HEK293 (cell line): ENCODE data around the gene ATF5.
A peak's percentile ranks its signal among the peaks of the same experiment; 100 is the strongest.

ENCODE experiments used
- BCL11B ChIP-seq: fragments of 450-650 bp; formaldehyde crosslinking; IDR thresholded peaks from 2 replicates; pipeline ENCODE4 v1.5.1; 2016; ENCODE audit warnings: low read depth, missing biosample characterization, missing genetic modification characterization
- GLI4 ChIP-seq: fragments of 450-650 bp; formaldehyde crosslinking; IDR thresholded peaks from 2 replicates; pipeline ENCODE4 v1.5.1; 2016; ENCODE audit warnings: missing biosample characterization, missing genetic modification characterization
- HOXC10 ChIP-seq: sonication (generic); formaldehyde crosslinking; IDR thresholded peaks from 2 replicates; pipeline ENCODE4 v1.8.1; 2023; ENCODE audit warnings: mild to moderate bottlenecking, missing genetic modification reagents
- KLF7 ChIP-seq: fragments of 450-650 bp; formaldehyde crosslinking; IDR thresholded peaks from 2 replicates; pipeline ENCODE4 v1.5.1; 2016; ENCODE audit warnings: missing biosample characterization, missing genetic modification characterization, borderline replicate concordance
- KLF8 ChIP-seq: fragments of 450-650 bp; formaldehyde crosslinking; IDR thresholded peaks from 2 replicates; pipeline ENCODE4 v1.5.1; 2016; ENCODE audit warnings: missing biosample characterization, missing genetic modification characterization
- KLF9 ChIP-seq: fragments of 450-650 bp; formaldehyde crosslinking; IDR thresholded peaks from 2 replicates; pipeline ENCODE4 v1.5.1; 2016; ENCODE audit warnings: missing biosample characterization, missing genetic modification characterization, low read depth
- MZF1 ChIP-seq: fragments of 450-650 bp; formaldehyde crosslinking; IDR thresholded peaks from 2 replicates; pipeline ENCODE4 v1.5.1; 2017; ENCODE audit warnings: missing biosample characterization, missing genetic modification characterization, borderline replicate concordance
- SP2 ChIP-seq: fragments of 450-650 bp; formaldehyde crosslinking; IDR thresholded peaks from 2 replicates; pipeline ENCODE4 v1.5.1; 2016; ENCODE audit warnings: missing biosample characterization, missing genetic modification characterization
- YY1 ChIP-seq: fragments of 450-650 bp; formaldehyde crosslinking; IDR thresholded peaks from 2 replicates; pipeline ENCODE4 v1.5.1; 2018; ENCODE audit warnings: missing biosample characterization, missing genetic modification characterization
- ZBTB48 ChIP-seq: fragments of 450-650 bp; formaldehyde crosslinking; IDR thresholded peaks from 2 replicates; pipeline ENCODE4 v1.5.1; 2016; ENCODE audit warnings: missing biosample characterization, missing genetic modification characterization
- ZBTB8A ChIP-seq: fragments of 450-650 bp; formaldehyde crosslinking; IDR thresholded peaks from 2 replicates; pipeline ENCODE4 v1.5.1; 2016; ENCODE audit warnings: missing biosample characterization, missing genetic modification characterization
- ZFP37 ChIP-seq: fragments of 450-650 bp; formaldehyde crosslinking; IDR thresholded peaks from 2 replicates; pipeline ENCODE4 v1.5.1; 2016; ENCODE audit warnings: missing biosample characterization, missing genetic modification characterization
- ZNF169 ChIP-seq: fragments of 450-650 bp; formaldehyde crosslinking; IDR thresholded peaks from 2 replicates; pipeline ENCODE4 v1.5.1; 2016; ENCODE audit warnings: missing biosample characterization, missing genetic modification characterization
- ZNF2 ChIP-seq: fragments of 450-650 bp; formaldehyde crosslinking; IDR thresholded peaks from 2 replicates; pipeline ENCODE4 v1.5.1; 2016; ENCODE audit warnings: missing biosample characterization, missing genetic modification characterization
- ZNF426 ChIP-seq: fragments of 450-650 bp; formaldehyde crosslinking; IDR thresholded peaks from 2 replicates; pipeline ENCODE4 v1.5.1; 2017; ENCODE audit warnings: missing biosample characterization, missing genetic modification characterization, mild to moderate bottlenecking, inconsistent platforms, moderate library complexity
- ZNF560 ChIP-seq: fragments of 450-650 bp; formaldehyde crosslinking; IDR thresholded peaks from 2 replicates; pipeline ENCODE4 v1.5.1; 2017; ENCODE audit warnings: missing biosample characterization, missing genetic modification characterization, borderline replicate concordance
- ZNF654 ChIP-seq: fragments of 450-650 bp; formaldehyde crosslinking; IDR thresholded peaks from 2 replicates; pipeline ENCODE4 v1.5.1; 2016; ENCODE audit warnings: low read depth, missing biosample characterization, missing genetic modification characterization
- ZNF768 ChIP-seq: fragments of 450-650 bp; formaldehyde crosslinking; IDR thresholded peaks from 2 replicates; pipeline ENCODE4 v1.5.1; 2018; ENCODE audit warnings: missing biosample characterization, mild to moderate bottlenecking, missing genetic modification characterization
- ZNF843 ChIP-seq: fragments of 450-650 bp; formaldehyde crosslinking; IDR thresholded peaks from 2 replicates; pipeline ENCODE4 v1.5.1; 2016; ENCODE audit warnings: missing biosample characterization, missing genetic modification characterization
- ZXDB ChIP-seq: fragments of 450-650 bp; formaldehyde crosslinking; IDR thresholded peaks from 2 replicates; pipeline ENCODE4 v1.5.1; 2016; ENCODE audit warnings: missing biosample characterization, missing genetic modification characterization
- TF ChIP-seq, protein P1 (sequence below): fragments of 450-650 bp; IDR thresholded peaks from 2 replicates; pipeline ENCODE4 v1.5.1; 2018; ENCODE audit warnings: missing biosample characterization, missing genetic modification characterization
- TF ChIP-seq, protein P2 (sequence below): fragments of 450-650 bp; formaldehyde crosslinking; conservative IDR thresholded peaks from 2 replicates; pipeline ENCODE4 v1.5.1; 2016; ENCODE audit warnings: low read depth, missing biosample characterization, missing genetic modification characterization
- TF ChIP-seq, protein P3 (sequence below): fragments of 450-650 bp; formaldehyde crosslinking; IDR thresholded peaks from 2 replicates; pipeline ENCODE4 v1.5.1; 2016; ENCODE audit warnings: missing biosample characterization, missing genetic modification characterization

ATF5 gene

DNA sequence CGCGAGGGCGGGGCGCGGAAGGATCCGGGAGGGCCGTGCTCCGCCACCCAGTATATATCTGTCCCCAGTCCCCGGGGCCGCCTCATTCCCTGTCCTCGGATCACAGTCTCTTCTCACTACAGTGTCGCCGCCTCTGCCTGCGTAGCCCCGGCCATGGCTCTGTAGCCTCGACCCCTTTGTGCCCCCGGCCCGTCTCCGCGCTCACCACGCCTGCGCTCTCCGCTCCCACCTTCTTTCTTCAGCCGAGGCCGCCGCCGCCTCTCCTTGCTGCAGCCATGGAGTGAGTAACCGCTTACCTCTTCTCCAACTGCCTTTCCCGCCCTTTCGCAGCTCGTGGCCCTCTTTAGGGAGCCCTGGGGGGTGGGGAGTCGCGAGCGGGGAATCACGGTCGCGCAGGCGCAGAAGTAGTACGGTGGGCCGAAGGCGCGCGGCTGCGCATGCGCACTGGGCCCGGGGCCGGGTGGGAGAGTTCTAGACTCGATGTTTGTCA is at the start of gene ATF5, which contains the start of gene NUP62 (continued):
- TF ChIP-seq, protein P1, sequence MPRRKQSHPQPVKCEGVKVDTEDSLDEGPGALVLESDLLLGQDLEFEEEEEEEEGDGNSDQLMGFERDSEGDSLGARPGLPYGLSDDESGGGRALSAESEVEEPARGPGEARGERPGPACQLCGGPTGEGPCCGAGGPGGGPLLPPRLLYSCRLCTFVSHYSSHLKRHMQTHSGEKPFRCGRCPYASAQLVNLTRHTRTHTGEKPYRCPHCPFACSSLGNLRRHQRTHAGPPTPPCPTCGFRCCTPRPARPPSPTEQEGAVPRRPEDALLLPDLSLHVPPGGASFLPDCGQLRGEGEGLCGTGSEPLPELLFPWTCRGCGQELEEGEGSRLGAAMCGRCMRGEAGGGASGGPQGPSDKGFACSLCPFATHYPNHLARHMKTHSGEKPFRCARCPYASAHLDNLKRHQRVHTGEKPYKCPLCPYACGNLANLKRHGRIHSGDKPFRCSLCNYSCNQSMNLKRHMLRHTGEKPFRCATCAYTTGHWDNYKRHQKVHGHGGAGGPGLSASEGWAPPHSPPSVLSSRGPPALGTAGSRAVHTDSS = 0 out of 2 replicates have a peak, but pooled peaks have one; percentile 5
- peak; percentile 66; the same call in 1 of the 2 replicates for TF ChIP-seq HOXC10 (CRISPR knock-in tag)
- TF ChIP-seq ZNF169 (tag by site-specific recombination) = no peak; the same call in 1 of the 2 replicates
- peak; percentile 94 for TF ChIP-seq GLI4 (tag by site-specific recombination)
- peak; percentile 55; the same call in 1 of the 2 replicates for TF ChIP-seq KLF9 (tag by site-specific recombination)
- TF ChIP-seq, protein P2, sequence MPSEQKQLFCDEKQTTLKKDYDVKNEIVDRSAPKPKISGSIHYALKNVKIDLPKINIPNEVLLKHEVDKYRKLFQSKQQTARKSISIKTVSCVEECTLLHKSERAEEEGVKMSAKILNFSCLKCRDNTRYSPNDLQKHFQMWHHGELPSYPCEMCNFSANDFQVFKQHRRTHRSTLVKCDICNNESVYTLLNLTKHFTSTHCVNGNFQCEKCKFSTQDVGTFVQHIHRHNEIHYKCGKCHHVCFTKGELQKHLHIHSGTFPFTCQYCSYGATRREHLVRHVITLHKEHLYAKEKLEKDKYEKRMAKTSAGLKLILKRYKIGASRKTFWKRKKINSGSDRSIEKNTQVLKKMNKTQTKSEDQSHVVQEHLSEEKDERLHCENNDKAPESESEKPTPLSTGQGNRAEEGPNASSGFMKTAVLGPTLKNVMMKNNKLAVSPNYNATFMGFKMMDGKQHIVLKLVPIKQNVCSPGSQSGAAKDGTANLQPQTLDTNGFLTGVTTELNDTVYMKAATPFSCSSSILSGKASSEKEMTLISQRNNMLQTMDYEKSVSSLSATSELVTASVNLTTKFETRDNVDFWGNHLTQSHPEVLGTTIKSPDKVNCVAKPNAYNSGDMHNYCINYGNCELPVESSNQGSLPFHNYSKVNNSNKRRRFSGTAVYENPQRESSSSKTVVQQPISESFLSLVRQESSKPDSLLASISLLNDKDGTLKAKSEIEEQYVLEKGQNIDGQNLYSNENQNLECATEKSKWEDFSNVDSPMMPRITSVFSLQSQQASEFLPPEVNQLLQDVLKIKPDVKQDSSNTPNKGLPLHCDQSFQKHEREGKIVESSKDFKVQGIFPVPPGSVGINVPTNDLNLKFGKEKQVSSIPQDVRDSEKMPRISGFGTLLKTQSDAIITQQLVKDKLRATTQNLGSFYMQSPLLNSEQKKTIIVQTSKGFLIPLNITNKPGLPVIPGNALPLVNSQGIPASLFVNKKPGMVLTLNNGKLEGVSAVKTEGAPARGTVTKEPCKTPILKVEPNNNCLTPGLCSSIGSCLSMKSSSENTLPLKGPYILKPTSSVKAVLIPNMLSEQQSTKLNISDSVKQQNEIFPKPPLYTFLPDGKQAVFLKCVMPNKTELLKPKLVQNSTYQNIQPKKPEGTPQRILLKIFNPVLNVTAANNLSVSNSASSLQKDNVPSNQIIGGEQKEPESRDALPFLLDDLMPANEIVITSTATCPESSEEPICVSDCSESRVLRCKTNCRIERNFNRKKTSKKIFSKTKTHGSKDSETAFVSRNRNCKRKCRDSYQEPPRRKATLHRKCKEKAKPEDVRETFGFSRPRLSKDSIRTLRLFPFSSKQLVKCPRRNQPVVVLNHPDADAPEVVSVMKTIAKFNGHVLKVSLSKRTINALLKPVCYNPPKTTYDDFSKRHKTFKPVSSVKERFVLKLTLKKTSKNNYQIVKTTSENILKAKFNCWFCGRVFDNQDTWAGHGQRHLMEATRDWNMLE (tag by site-specific recombination) = 0 out of 2 replicates have a peak, but pooled peaks have one; percentile 30
- TF ChIP-seq ZXDB = peak; percentile 92
- peak; percentile 72; the same call in 1 of the 2 replicates for TF ChIP-seq BCL11B (tag by site-specific recombination)
- no peak for TF ChIP-seq ZNF768 (tag by site-specific recombination)
- TF ChIP-seq ZNF654 = no peak
- peak; percentile 87 for TF ChIP-seq ZBTB48 (tag by site-specific recombination)
- TF ChIP-seq ZFP37 (tag by site-specific recombination) = peak; percentile 98
- TF ChIP-seq, protein P3, sequence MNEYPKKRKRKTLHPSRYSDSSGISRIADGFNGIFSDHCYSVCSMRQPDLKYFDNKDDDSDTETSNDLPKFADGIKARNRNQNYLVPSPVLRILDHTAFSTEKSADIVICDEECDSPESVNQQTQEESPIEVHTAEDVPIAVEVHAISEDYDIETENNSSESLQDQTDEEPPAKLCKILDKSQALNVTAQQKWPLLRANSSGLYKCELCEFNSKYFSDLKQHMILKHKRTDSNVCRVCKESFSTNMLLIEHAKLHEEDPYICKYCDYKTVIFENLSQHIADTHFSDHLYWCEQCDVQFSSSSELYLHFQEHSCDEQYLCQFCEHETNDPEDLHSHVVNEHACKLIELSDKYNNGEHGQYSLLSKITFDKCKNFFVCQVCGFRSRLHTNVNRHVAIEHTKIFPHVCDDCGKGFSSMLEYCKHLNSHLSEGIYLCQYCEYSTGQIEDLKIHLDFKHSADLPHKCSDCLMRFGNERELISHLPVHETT (tag by site-specific recombination) = peak; percentile 71
- TF ChIP-seq YY1 (tag by site-specific recombination) = peak; percentile 49; the same call in 1 of the 2 replicates
- TF ChIP-seq ZNF560 (tag by site-specific recombination) = no peak
- TF ChIP-seq ZNF426 (tag by site-specific recombination) = no peak
- peak; percentile 77 for TF ChIP-seq ZNF2 (tag by site-specific recombination)
- TF ChIP-seq MZF1 (tag by site-specific recombination) = peak; percentile 68
- no peak; the same call in 1 of the 2 replicates for TF ChIP-seq KLF8 (tag by site-specific recombination)
- TF ChIP-seq KLF7 (tag by site-specific recombination) = peak; percentile 92; the same call in 1 of the 2 replicates
- peak; percentile 55 for TF ChIP-seq ZNF843
- TF ChIP-seq SP2 (tag by site-specific recombination) = peak; percentile 63
- peak; percentile 89 for TF ChIP-seq ZBTB8A (tag by site-specific recombination)
